ENCODE data around the gene NAA60. TPM values are rescaled to one million over a fixed set of nuclear protein-coding genes. Genes with fewer than 3 reads are reported as not detected.

The NAA60 gene
- total RNA-seq, 2 experiments from 2014 or later: 54.0 to 54.6 TPM

- H3K27me3 Mint-ChIP-seq: no peaks in the 10 kb centered on the region
- no peak overlapping the region for H3K4me3 Mint-ChIP-seq
- POLR2A ChIA-PET: no interaction called here
- no peaks in the 10 kb centered on the region for H3K9me3 Mint-ChIP-seq
- DNase-seq: no peak
- peak; percentile 23 for ATAC-seq (ENCODE audit: low read depth)
- no peak overlapping the region for H3K27ac Mint-ChIP-seq
- H3K4me1 Mint-ChIP-seq: peaks cover 3% of the 10 kb centered on the region
- H3K36me3 Mint-ChIP-seq: peaks cover 12% of the 10 kb centered on the region
These were observed 87.0 kb downstream of the NAA60 start for GRCh38 chr16:3530371-3530914.

GRCh38 chr16:3532741-3533140, 89.3 kb downstream of the NAA60 start:
- ATAC-seq (ENCODE audit: low read depth): no peak
- Mint-ChIP-seq H3K9me3 (no peaks in the 10 kb centered on the region), H3K4me3 (no peak overlapping the region), H3K4me1 (peaks cover 3% of the 10 kb centered on the region), H3K36me3 (peaks cover 11% of the 10 kb centered on the region), H3K27me3 (no peaks in the 10 kb centered on the region), H3K27ac (no peak overlapping the region)
- POLR2A ChIA-PET: no interaction called here
- DNase-seq: no peak

- Mint-ChIP-seq H3K4me3 (no peak overlapping the region), H3K9me3 (no peaks in the 10 kb centered on the region), H3K36me3 (peaks cover 5% of the 10 kb centered on the region), H3K4me1 (no peaks in the 10 kb centered on the region), H3K27ac (no peak overlapping the region), H3K27me3 (no peaks in the 10 kb centered on the region)
- DNase-seq (no peak), ATAC-seq (ENCODE audit: low read depth) (no peak)
- POLR2A ChIA-PET: interaction anchor here (0.8 to 1.2 kb wide), 2 partner anchors 42 to 299 kb away, joined by 3 to 4 read pairs; partner anchors contain the start of gene ZNF200
These were observed 90.6 kb downstream of the NAA60 start for GRCh38 chr16:3534126-3534525.

GRCh38 chr16:3536271-3536731, 92.8 kb downstream of the NAA60 start:
- POLR2A ChIA-PET: interaction anchor here (1.1 to 1.2 kb wide), 2 partner anchors 22 to 44 kb away, joined by 3 read pairs; no protein-coding TSS in a partner anchor

More at GRCh38 chr16:3536271-3536731, 92.8 kb downstream of the NAA60 start:
- Mint-ChIP-seq H3K27me3 (no peaks in the 10 kb centered on the region), H3K9me3 (no peaks in the 10 kb centered on the region), H3K36me3 (peaks cover 9% of the 10 kb centered on the region), H3K4me1 (no peaks in the 10 kb centered on the region), H3K27ac (no peak overlapping the region), H3K4me3 (no peak overlapping the region)
- ATAC-seq (ENCODE audit: low read depth) (no peak), DNase-seq (no peak)

Small RNA genes lying within 50 kb of the gene (microRNA-seq; reads per million reads assigned to microRNA genes)
- not detected for gene MIR6126

Other genes starting within 250 kb of the NAA60 start
- 10 to 100 TPM; 16.5 to 19.5 TPM for gene ZNF200, start 208.5 kb upstream of the NAA60 start, total RNA-seq
- gene MEFV, start 187.0 kb upstream of the NAA60 start, total RNA-seq: under 1 TPM; 0.23 to 0.39 TPM
- gene ZNF263, start 160.2 kb upstream of the NAA60 start, total RNA-seq: 10 to 100 TPM; 34.7 to 36.7 TPM
- 10 to 100 TPM; 10.3 to 12.1 TPM for gene TIGD7, start 138.2 kb upstream of the NAA60 start, total RNA-seq
- 10 to 100 TPM; 63.6 to 63.8 TPM for gene ZNF75A, start 138.2 kb upstream of the NAA60 start, total RNA-seq
- gene OR2C1, start 87.8 kb upstream of the NAA60 start, total RNA-seq: not detected
- 10 to 100 TPM; 20.5 to 22.5 TPM for gene ZSCAN32, start 42.7 kb upstream of the NAA60 start, total RNA-seq
- gene ZNF174, start 42.5 kb upstream of the NAA60 start, total RNA-seq: 10 to 100 TPM; 15.5 to 16.0 TPM
- 1 to 10 TPM; 3.6 to 4.2 TPM for gene ZNF597, start 176 bp upstream of the NAA60 start, total RNA-seq
- gene C16orf90, start 51.8 kb downstream of the NAA60 start, total RNA-seq: not detected
- 10 to 100 TPM; 22.9 to 26.8 TPM for gene CLUAP1, start 57.3 kb downstream of the NAA60 start, total RNA-seq
- 10 to 100 TPM; 95.9 to 97.4 TPM for gene NLRC3, start 133.7 kb downstream of the NAA60 start, total RNA-seq
- gene SLX4, start 167.9 kb downstream of the NAA60 start, total RNA-seq: 10 to 100 TPM; 16.8 to 16.9 TPM
- 10 to 100 TPM; 49.6 to 53.9 TPM for gene DNASE1, start 211.0 kb downstream of the NAA60 start, total RNA-seq